PC-3 (cell line): ENCODE data around the gene ATG4B. TPM values are rescaled to one million over a fixed set of nuclear protein-coding genes. Genes with fewer than 3 reads are reported as not detected.

Experiments
- ATAC-seq: fragments of 200-7000 bp; cut with Tn5 transposase; 2 replicates; pipeline ENCODE4 v1.9.1; 2020; ENCODE audit warnings: mild to moderate bottlenecking, moderate library complexity
- BruUV-seq: library from RNA; stranded (reverse); fragments of 400-500 nt; replicated peaks from 2 replicates; lab custom pipeline; 2021; lab: Mats Ljungman, UMichigan
- CTCF ChIA-PET: fragments of 300-600 bp; sonication (Branson Sonifier 250); formaldehyde crosslinking; loops from one replicate; lab custom pipeline; 2022; ENCODE audit warnings: antibody characterized with exemption; lab: Charles Lee
- POLR2A ChIA-PET: fragments of 300-600 bp; sonication (Branson Sonifier 250); formaldehyde crosslinking; loops from one replicate; lab custom pipeline; 2022; ENCODE audit warnings: antibody characterized with exemption; ENCODE audit not compliant: unreplicated experiment; lab: Charles Lee
- DNase-seq: peaks from one replicate; pipeline ENCODE4 v3.0.0-alpha.2; 2015
- H2AFZ ChIP-seq: fragments of 300-600 bp; sonication (generic); 2 replicates; pipeline ENCODE4 v1.6.0; 2016; ENCODE audit warnings: antibody characterized with exemption, low read length
- H3F3A ChIP-seq: fragments of 300-600 bp; sonication (generic); one replicate; pipeline ENCODE4 v1.6.0; 2017; ENCODE audit warnings: antibody characterized with exemption, low read length, control low read depth, mild to moderate bottlenecking; ENCODE audit not compliant: unreplicated experiment
- H3K27ac ChIP-seq: fragments of 300-600 bp; sonication (generic); 2 replicates; pipeline ENCODE4 v1.5.1; 2016; ENCODE audit warnings: mild to moderate bottlenecking, low read length
- H3K27me3 ChIP-seq: fragments of 300-600 bp; sonication (generic); 2 replicates; pipeline ENCODE4 v1.6.1; 2016; ENCODE audit warnings: low read length, mixed read lengths
- H3K36me3 ChIP-seq: fragments of 300-600 bp; sonication (generic); 2 replicates; pipeline ENCODE4 v1.6.1; 2016; ENCODE audit warnings: low read depth, mixed run types, low read length, mixed read lengths
- H3K4me1 ChIP-seq: fragments of 300-600 bp; sonication (generic); 2 replicates; pipeline ENCODE4 v1.5.1; 2016; ENCODE audit warnings: low read length; ENCODE audit not compliant: insufficient read depth
- H3K4me2 ChIP-seq: fragments of 300-600 bp; sonication (generic); 2 replicates; pipeline ENCODE4 v1.6.0; 2016; ENCODE audit warnings: low read length
- H3K4me3 ChIP-seq: fragments of 300-600 bp; sonication (generic); 2 replicates; pipeline ENCODE4 v1.5.1; 2016; ENCODE audit warnings: mild to moderate bottlenecking, low read length, mixed read lengths
- H3K79me2 ChIP-seq: fragments of 300-600 bp; sonication (generic); 2 replicates; pipeline ENCODE4 v1.6.1; 2017; ENCODE audit warnings: low read length, mixed read lengths
- H3K9ac ChIP-seq: fragments of 300-600 bp; sonication (generic); 2 replicates; pipeline ENCODE4 v1.6.0; 2016; ENCODE audit warnings: mild to moderate bottlenecking, low read length
- H3K9me2 ChIP-seq: fragments of 300-600 bp; sonication (generic); replicated peaks from 2 replicates; pipeline ENCODE4 v1.6.1; 2016; ENCODE audit warnings: mixed run types, low read length, mixed read lengths
- H3K9me3 ChIP-seq: fragments of 300-600 bp; sonication (generic); 2 replicates; pipeline ENCODE4 v1.6.1; 2016; ENCODE audit warnings: low read length, mixed read lengths
- H4K20me1 ChIP-seq: fragments of 300-600 bp; sonication (generic); 2 replicates; pipeline ENCODE4 v1.6.1; 2016; ENCODE audit warnings: low read length, mixed read lengths
- EZH2 ChIP-seq: fragments of 300-600 bp; sonication (generic); IDR thresholded peaks from one replicate; pipeline ENCODE4 v1.6.1; 2017; ENCODE audit warnings: antibody characterized with exemption, mild to moderate bottlenecking, low read length; ENCODE audit not compliant: unreplicated experiment
- EZH2phosphoT487 ChIP-seq: fragments of 300-600 bp; sonication (generic); IDR thresholded peaks from 2 replicates; pipeline ENCODE4 v1.6.1; 2018; ENCODE audit warnings: mild to moderate bottlenecking, antibody characterized with exemption, low read length, borderline replicate concordance
- intact Hi-C: fragments of 100-400 bp; cut with micrococcal nuclease; formaldehyde crosslinking; loops from 2 replicates; pipeline ENCODE4 v1.9.0; 2023
- total RNA-seq: library from RNA; depleted of rRNA; stranded (reverse); fragments of >200 nt; gene quantifications from 2 replicates; pipeline ENCODE4 v1.2.3, GENCODE V29; 2014
- TF ChIP-seq, protein P1 (sequence below): fragments of 300-600 bp; sonication (generic); conservative IDR thresholded peaks from 2 replicates; pipeline ENCODE4 v1.5.1; 2017; ENCODE audit warnings: antibody characterized with exemption, low read depth, mild to moderate bottlenecking, low read length

ATG4B gene
- total RNA-seq, 1 experiment from 2014 or later = 83.0 TPM

DNA sequence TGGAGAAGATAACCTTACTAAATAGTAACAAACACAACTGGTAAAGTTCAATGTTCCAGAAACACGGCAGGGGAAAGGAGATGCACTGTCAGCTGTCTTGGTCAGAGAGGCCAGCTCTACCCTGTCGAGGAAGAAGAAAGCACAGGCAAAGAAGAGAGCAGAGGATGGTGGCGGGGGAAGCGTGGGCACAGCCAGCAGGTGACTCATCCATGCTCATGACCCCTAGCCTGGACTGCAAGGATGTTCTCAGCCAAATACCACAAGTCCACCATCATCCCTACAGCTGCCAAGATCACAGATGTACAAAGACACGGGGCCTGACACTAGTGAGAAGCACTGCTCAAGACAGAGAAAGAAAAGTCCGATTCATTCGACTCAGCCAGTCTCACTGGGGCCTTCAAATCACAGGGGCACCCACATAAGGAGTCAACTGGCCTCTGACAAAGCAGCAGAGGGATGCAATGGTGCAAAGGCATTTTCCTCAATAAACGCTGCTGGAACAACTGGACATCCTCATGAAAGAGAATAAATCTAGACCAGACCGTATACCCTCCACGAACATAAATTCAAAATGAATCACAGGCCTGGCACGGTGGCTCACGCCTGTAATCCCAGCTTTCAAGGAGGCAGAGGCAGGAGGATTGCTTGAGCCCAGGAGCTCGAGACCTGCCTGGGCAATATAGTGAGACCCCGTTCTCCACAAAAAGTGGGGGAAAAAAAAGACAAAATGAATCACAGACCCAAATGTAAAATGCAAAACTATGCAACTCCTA is 43.5 kb downstream of the ATG4B start:
- Histone ChIP-seq H3K9me3 (no peaks in the 10 kb centered on the region), H3K27ac (peak overlapping the region; percentile 39; the same call in 1 of the 2 replicates), H3K4me2 (peak overlapping the region; percentile 45), H3K27me3 (no peaks in the 10 kb centered on the region), H3K4me1 (peaks cover 22% of the 10 kb centered on the region), H4K20me1 (no peaks in the 10 kb centered on the region), H3K36me3 (peaks cover 34% of the 10 kb centered on the region), H3K4me3 (no peak overlapping the region), H3F3A (no peaks in the 10 kb centered on the region), H3K9ac (no peak overlapping the region), H2AFZ (no peak overlapping the region), H3K9me2 (no peaks in the 10 kb centered on the region), H3K79me2 (peaks cover 57% of the 10 kb centered on the region)
- BruUV-seq = no TSS peak
- DNase-seq = peak; percentile 70
- ATAC-seq = peak; percentile 95
- ChIA-PET POLR2A (interaction anchor here (0.6 kb wide), 1 partner anchor 21 kb away, joined by 3 read pairs; no protein-coding TSS in a partner anchor), CTCF (no interaction called here)
- intact Hi-C loops = no loop called here
- no peak for TF ChIP-seq EZH2
- TF ChIP-seq, protein P1, sequence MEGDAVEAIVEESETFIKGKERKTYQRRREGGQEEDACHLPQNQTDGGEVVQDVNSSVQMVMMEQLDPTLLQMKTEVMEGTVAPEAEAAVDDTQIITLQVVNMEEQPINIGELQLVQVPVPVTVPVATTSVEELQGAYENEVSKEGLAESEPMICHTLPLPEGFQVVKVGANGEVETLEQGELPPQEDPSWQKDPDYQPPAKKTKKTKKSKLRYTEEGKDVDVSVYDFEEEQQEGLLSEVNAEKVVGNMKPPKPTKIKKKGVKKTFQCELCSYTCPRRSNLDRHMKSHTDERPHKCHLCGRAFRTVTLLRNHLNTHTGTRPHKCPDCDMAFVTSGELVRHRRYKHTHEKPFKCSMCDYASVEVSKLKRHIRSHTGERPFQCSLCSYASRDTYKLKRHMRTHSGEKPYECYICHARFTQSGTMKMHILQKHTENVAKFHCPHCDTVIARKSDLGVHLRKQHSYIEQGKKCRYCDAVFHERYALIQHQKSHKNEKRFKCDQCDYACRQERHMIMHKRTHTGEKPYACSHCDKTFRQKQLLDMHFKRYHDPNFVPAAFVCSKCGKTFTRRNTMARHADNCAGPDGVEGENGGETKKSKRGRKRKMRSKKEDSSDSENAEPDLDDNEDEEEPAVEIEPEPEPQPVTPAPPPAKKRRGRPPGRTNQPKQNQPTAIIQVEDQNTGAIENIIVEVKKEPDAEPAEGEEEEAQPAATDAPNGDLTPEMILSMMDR = no peak
- no peak for TF ChIP-seq EZH2phosphoT487

DNA sequence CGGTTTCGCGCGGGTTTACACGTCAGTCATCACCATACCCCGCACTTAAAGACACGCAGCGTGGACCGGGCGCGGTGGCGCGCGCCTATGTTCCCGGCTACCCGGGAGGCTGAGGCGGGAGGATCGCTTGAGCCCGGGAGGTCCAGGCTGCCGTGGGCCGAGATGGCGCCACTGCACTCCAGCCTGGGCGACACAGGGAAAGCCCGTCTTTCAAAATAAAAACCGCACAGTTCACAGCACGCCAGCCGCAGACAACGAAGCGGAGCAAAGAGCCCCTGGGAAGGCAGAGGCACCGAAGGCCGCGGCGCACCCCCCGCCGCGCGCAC is 48.8 kb downstream of the ATG4B start:
- intact Hi-C loops = loop anchor here (2.0 kb wide), 1 partner anchor 17 kb away; the partner anchor contains the start of gene ING5
- Histone ChIP-seq H3K9me2 (no peaks in the 10 kb centered on the region), H3K9ac (peak overlapping the region; percentile 99), H2AFZ (peak overlapping the region; percentile 85), H3K4me2 (peak overlapping the region; percentile 87), H3K27ac (peak overlapping the region; percentile 49), H3K79me2 (peaks cover 67% of the 10 kb centered on the region), H3K4me3 (peak overlapping the region; percentile 96), H4K20me1 (no peaks in the 10 kb centered on the region), H3K27me3 (no peaks in the 10 kb centered on the region), H3K9me3 (no peaks in the 10 kb centered on the region), H3K36me3 (peaks cover 29% of the 10 kb centered on the region), H3K4me1 (peaks cover 21% of the 10 kb centered on the region), H3F3A (no peaks in the 10 kb centered on the region)
- CTCF ChIA-PET = no interaction called here
- DNase-seq (no peak), ATAC-seq (peak; percentile 11)
- BruUV-seq = no TSS peak
- POLR2A ChIA-PET = interaction anchor here (0.6 to 1.0 kb wide), 4 partner anchors 11 to 55 kb away, joined by 3 to 5 read pairs (median 4); partner anchors contain the start of gene ING5
- TF ChIP-seq, protein P1 = no peak
- TF ChIP-seq EZH2phosphoT487 = no peak
- no peak for TF ChIP-seq EZH2
